GM12873 (cell line): Measurements from ENCODE around the gene IFI27.

Experiments
- TF ChIP-seq, protein P1 (sequence below): IDR thresholded peaks from 2 replicates; pipeline ENCODE4 v1.5.1; 2012; ENCODE audit warnings: low read depth, mild to moderate bottlenecking, moderate library complexity, low read length, control low read depth; ENCODE audit not compliant: insufficient read depth; ENCODE audit errors: missing control alignments

Gene IFI27

DNA sequence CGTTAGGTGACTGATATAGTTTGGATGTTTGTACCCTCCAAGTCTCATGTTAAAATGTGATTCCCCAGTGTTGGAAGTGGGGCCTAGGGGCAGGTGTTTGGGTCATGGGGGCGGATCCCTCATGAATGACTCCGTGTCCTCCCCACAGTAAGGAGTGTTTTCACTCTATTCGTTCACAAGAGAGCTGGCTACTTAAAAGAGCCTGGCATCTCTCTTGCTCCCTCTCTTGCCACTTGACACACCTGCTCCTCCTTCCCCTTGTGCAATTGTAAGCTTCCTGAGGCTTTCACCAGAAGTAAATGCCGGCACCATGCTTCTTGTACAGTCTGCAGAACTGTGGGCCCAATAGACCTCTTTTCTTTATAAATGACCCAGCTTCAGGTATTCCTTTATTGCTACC is 16.3 kb downstream of the IFI27 start:
- TF ChIP-seq, protein P1, sequence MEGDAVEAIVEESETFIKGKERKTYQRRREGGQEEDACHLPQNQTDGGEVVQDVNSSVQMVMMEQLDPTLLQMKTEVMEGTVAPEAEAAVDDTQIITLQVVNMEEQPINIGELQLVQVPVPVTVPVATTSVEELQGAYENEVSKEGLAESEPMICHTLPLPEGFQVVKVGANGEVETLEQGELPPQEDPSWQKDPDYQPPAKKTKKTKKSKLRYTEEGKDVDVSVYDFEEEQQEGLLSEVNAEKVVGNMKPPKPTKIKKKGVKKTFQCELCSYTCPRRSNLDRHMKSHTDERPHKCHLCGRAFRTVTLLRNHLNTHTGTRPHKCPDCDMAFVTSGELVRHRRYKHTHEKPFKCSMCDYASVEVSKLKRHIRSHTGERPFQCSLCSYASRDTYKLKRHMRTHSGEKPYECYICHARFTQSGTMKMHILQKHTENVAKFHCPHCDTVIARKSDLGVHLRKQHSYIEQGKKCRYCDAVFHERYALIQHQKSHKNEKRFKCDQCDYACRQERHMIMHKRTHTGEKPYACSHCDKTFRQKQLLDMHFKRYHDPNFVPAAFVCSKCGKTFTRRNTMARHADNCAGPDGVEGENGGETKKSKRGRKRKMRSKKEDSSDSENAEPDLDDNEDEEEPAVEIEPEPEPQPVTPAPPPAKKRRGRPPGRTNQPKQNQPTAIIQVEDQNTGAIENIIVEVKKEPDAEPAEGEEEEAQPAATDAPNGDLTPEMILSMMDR: no peak

DNA sequence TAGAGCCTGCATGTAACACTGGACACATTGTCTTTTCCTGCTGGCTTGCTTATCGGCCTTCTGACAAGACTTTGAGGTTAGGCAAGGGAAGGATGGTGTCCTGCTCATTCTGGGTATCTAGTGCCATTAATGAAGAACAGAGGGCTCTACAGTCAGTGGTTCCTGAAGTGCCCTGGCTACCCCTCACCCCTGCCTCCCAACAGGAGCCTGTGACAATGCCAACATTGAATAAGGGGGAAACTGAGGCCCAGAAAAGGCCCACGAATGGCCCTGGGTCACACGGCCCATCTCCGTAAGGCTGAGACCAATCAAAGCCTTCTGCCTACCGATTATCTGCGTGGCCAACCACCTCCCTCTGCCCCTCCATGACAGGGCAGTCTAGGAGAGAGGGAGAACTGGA is 16.8 kb downstream of the IFI27 start:
- TF ChIP-seq, protein P1: no peak

DNA sequence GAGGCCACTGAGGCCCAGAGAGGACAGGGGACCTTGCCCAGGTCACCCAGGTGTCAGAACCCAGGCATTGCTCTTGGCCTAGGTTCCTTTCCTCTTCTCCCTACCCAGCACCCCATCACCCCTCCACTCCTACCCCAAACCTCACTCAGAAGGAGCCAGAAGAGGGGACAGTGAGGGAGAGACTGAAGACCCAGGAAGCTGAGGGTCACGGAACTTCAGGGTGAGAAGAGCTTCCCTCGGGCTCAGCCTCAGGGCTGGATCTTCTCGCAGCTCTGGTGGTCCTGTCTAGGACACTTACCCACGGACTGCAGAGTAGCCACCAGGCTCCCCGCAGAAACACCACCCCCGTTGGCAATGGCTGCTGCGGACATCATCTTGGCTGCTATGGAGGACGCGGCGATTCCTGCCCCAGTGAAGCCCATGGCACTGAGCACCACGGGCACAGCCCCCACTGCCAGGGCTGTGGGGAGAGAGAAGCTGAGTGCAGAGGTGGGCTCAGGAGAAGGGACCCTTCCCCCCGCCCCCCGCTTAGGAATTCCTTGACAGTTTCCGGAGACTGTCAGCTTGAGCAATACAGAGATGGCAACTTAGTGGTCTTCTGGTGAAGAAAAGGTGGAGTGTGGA is 17.8 kb downstream of the IFI27 start:
- TF ChIP-seq, protein P1: no peak

DNA sequence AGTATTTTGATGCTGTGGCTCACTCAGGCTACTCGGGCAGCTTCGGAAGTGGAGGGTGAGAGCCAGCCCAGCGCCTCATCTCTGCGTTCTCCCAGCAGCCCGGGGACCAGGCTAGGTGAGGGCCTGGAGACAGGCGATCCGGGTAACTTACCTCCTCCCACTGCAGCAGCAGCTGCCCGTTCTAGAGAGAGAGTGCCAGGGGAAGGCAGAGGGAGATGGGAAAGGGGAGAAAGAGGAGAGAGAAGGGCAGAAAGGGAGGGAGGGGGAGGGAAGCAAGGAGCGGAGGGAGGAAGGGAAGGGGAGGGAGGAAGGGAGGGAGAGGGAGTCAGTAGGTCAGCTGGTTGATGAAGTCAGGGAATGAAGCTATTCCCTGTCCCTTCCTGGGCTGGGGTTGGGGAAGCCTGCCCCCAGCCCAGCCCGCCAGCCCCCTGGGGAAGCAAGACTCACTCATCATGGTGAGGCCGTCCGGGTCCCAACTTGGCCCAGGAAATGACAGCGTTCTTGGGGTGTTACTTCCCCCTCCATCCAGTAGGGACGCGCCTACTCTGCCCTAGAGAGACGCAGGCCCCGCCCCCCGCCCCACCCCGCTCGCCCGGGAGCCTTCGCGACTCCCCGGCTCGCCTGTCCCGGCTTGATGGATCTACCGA is 18.7 kb downstream of the IFI27 start, which contains the start of gene IFI27L2:
Gene IFI27L2, minus strand, starts transcription at position 494 of the 647 bp plus-strand sequence. Its CDS starts 40 bp downstream, at position 454.
- TF ChIP-seq, protein P1: peak; percentile 46

DNA sequence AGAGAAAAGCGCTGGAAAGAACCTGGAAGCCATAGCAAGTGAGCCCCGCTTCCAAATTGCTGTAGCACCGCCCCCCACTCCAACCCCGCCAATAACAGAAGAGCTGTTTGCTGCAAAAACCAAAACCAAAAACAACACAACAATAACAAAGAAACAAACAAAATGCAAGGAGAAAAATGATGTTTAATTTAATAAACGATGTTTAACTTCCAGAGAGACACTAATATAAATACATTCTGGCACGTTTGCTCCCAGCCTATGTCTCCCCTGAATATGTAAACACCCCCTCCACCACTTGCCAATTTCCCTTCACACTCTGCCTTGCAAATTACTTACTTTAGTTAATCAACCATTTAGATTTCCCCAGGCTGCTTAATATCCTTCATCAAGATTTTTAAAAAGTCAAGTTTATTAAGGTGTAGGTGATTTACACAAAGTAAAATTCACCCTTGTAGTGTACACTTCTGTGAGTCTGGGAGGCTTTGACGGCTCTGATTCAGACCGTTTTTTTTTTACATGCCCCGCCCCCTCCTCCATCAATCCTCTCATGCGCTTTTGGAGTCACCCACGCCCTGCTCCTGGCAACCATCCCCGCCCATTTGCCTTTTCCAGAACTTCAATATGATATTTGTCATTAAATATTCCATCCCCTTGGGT is 19.4 kb downstream of the IFI27 start:
- TF ChIP-seq, protein P1: no peak

DNA sequence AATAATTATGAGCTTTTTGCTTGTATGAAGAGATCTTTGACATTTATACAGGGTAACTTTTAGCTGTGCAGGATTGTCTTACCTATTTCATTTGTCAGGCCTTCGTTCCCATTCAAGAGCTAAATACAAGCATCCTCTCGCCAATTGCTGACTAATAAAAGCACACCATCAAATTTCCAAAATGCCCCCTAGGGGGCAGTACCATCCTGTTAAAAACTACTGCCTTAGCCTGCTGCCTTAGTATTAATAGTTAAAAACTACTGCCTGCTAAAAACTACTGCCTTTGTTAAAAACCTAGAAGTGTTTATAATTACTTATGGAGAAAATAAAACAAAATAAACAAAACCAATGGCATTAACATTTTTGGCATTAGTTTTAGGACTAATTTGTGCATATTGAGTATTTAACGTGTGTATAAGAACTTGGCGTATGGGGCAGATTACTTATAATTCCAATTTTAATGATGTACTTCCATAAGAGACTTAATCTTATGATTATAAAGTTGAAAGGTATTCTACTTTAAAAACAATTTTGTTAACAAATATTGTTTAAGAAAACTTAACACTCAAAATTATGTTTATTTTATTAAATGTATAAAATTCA is 21.9 kb downstream of the IFI27 start:
- TF ChIP-seq, protein P1: peak; percentile 76

DNA sequence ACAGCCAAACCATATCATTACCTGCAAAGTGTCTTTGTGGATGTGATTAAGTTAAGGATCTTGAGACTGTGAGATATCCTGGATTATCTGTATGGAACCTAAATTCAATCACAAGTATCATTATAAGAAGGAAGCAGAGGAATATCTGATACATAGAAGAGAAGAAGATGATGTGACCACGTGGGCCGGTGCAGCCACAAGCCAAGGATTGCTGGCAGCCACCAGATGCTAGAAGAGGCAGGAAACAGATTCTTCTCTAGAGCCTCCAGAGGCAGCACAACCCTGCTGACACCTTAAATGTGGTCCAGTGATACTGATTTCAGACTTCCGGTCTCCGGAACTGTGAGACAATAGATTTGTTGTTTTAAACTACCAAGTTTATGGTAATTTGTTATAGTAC is 24.9 kb downstream of the IFI27 start:
- TF ChIP-seq, protein P1: no peak
